NCI-H510A treated with DMSO at 0.1 percent for 48 hours (cell line): ENCODE data around the gene SLC26A2.
A peak's percentile ranks its signal among the peaks of the same experiment; 100 is the strongest.

Experiments used
- DNase-seq: peaks from one replicate; lab custom pipeline; 2025; lab: John Stamatoyannopoulos, UW

Gene SLC26A2

GRCh38 chr5:149960272-149961185 is at the start of gene SLC26A2:
Gene SLC26A2, plus strand, starts transcription at chr5:149960758. Its CDS starts 16,895 bp downstream, at chr5:149977653.
- peak; percentile 98 for DNase-seq

GRCh38 chr5:149911031-149911430 is 49.5 kb upstream of the SLC26A2 start:
- no peak for DNase-seq

GRCh38 chr5:149912226-149912871 is 48.2 kb upstream of the SLC26A2 start:
- no peak for DNase-seq

GRCh38 chr5:149913436-149914419 is 46.8 kb upstream of the SLC26A2 start:
- DNase-seq: no peak

GRCh38 chr5:149915392-149916260 is 44.9 kb upstream of the SLC26A2 start:
- DNase-seq: no peak

GRCh38 chr5:149916334-149917072 is 44.1 kb upstream of the SLC26A2 start:
- DNase-seq: no peak

- no peak for DNase-seq
Observed at GRCh38 chr5:149917073-149917676, 43.4 kb upstream of the SLC26A2 start.

GRCh38 chr5:149921597-149921996 is 39.0 kb upstream of the SLC26A2 start:
- no peak for DNase-seq

GRCh38 chr5:149922950-149923349 is 37.6 kb upstream of the SLC26A2 start:
- DNase-seq: no peak

GRCh38 chr5:149924486-149924885 is 36.1 kb upstream of the SLC26A2 start:
- DNase-seq: no peak

GRCh38 chr5:149930043-149930748 is 30.4 kb upstream of the SLC26A2 start:
- DNase-seq: no peak

- DNase-seq: no peak
Observed at GRCh38 chr5:149930749-149931574, 29.6 kb upstream of the SLC26A2 start.

- peak; percentile 75 for DNase-seq
Observed at GRCh38 chr5:149931992-149932436, 28.5 kb upstream of the SLC26A2 start.

GRCh38 chr5:149932445-149933350 is 27.9 kb upstream of the SLC26A2 start:
- DNase-seq: peak; percentile 81

GRCh38 chr5:149935431-149935901 is 25.1 kb upstream of the SLC26A2 start:
- no peak for DNase-seq

- DNase-seq: peak; percentile 42
Observed at GRCh38 chr5:149936044-149936699, 24.4 kb upstream of the SLC26A2 start.
